Measurements from ENCODE around the gene CHAF1A.

CHAF1A gene

DNA sequence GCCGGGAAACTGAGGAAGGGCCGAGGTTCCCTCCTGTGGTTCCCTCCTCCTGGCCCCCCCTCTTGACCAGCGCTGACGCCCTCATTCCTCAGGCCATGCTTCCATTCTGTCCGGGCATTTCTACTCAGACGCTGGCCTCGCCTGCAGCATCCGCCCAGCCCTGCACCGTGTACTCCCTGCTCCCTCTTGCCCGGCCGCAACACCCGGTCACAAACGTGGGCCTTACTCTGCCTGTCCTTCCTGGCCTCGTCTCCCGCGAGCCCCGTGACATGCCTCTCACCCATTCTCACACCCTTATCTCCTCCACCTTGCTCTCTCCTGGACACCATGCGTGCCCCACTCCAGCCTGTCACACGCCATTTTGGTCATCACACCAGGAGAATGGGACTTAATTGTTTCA, 80.9 kb downstream of the CHAF1A start:
- Histone ChIP-seq H3K9ac (ENCODE audit: low read depth, low read length) (no peak overlapping the region), H3K4me1 (ENCODE audit: insufficient read depth, low read length) (no peaks in the 10 kb centered on the region), H3K4me3 (ENCODE audit: low read length) (no peak overlapping the region), H3K9me3 (ENCODE audit: insufficient read depth, low read depth, low read length) (no peaks in the 10 kb centered on the region), H3K36me3 (ENCODE audit: insufficient read depth, low read depth, low read length) (peaks cover 32% of the 10 kb centered on the region), H3K27ac (ENCODE audit: low read length) (no peak overlapping the region), H3K27me3 (ENCODE audit: insufficient read depth, low read length) (no peaks in the 10 kb centered on the region)

DNA sequence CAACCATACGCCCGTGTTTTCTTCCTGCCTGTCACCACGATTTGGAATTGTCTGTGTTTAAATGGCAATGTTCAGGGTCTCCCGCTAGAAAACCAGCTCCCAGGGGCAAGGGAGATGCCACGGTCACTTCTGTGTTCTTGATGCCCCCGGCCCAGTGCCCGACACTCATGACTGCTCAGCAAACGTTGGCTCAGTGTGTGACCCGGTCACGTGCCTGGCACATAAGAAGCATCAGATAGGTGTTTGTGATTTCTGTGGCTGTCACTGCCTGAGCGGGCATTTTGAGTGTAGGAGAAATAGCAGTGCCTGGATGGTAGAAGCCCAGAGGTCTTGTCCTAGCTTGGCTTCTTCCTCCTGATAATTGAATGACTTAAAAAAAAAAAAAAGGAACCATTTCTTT, 85.1 kb downstream of the CHAF1A start:
- Histone ChIP-seq H3K9ac (ENCODE audit: low read depth, low read length) (no peak overlapping the region), H3K36me3 (ENCODE audit: insufficient read depth, low read depth, low read length) (peaks cover 47% of the 10 kb centered on the region), H3K4me3 (ENCODE audit: low read length) (no peak overlapping the region), H3K4me1 (ENCODE audit: insufficient read depth, low read length) (no peaks in the 10 kb centered on the region), H3K27me3 (ENCODE audit: insufficient read depth, low read length) (no peaks in the 10 kb centered on the region), H3K27ac (ENCODE audit: low read length) (no peak overlapping the region), H3K9me3 (ENCODE audit: insufficient read depth, low read depth, low read length) (no peaks in the 10 kb centered on the region)

DNA sequence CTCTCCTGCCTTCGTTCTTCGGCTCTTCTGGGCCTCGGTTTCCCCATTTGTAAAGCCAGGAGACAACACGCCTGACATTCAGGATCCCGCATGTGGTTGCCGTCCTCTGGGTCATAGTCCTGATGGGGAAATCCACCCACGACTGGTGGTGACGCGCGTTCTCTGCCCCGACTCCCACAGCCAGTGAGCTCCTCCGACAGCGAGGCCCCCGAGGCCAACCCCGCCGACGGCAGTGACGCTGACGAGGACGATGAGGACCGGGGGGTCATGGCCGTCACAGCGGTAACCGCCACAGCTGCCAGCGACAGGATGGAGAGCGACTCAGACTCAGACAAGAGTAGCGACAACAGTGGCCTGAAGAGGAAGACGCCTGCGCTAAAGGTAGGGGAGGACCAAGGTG, 86.1 kb downstream of the CHAF1A start:
- H3K27ac ChIP-seq (ENCODE audit: low read length), result no peak overlapping the region
- no peak overlapping the region for H3K4me3 ChIP-seq (ENCODE audit: low read length)
- no peaks in the 10 kb centered on the region for H3K9me3 ChIP-seq (ENCODE audit: insufficient read depth, low read depth, low read length)
- peaks cover 48% of the 10 kb centered on the region for H3K36me3 ChIP-seq (ENCODE audit: insufficient read depth, low read depth, low read length)
- H3K4me1 ChIP-seq (ENCODE audit: insufficient read depth, low read length), result no peaks in the 10 kb centered on the region
- H3K27me3 ChIP-seq (ENCODE audit: insufficient read depth, low read length), result no peaks in the 10 kb centered on the region
- H3K9ac ChIP-seq (ENCODE audit: low read depth, low read length), result no peak overlapping the region

DNA sequence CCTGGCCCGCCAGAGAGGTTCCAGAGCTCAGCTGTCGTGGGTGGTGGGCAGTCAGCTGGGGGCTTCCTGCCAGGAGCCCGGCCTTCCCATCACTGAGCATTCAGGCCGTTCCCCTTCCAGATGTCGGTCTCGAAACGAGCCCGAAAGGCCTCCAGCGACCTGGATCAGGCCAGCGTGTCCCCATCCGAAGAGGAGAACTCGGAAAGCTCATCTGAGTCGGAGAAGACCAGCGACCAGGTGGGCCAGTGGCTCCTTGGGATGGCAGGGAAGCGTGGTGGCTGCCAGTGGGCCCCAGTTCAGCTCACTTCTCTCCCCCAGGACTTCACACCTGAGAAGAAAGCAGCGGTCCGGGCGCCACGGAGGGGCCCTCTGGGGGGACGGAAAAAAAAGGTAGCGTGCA, 89.0 kb downstream of the CHAF1A start:
- no peak overlapping the region for H3K4me3 ChIP-seq (ENCODE audit: low read length)
- H3K4me1 ChIP-seq (ENCODE audit: insufficient read depth, low read length), result no peaks in the 10 kb centered on the region
- H3K36me3 ChIP-seq (ENCODE audit: insufficient read depth, low read depth, low read length), result peaks cover 68% of the 10 kb centered on the region
- no peak overlapping the region for H3K27ac ChIP-seq (ENCODE audit: low read length)
- no peaks in the 10 kb centered on the region for H3K27me3 ChIP-seq (ENCODE audit: insufficient read depth, low read length)
- H3K9ac ChIP-seq (ENCODE audit: low read depth, low read length), result no peak overlapping the region
- no peaks in the 10 kb centered on the region for H3K9me3 ChIP-seq (ENCODE audit: insufficient read depth, low read depth, low read length)

DNA sequence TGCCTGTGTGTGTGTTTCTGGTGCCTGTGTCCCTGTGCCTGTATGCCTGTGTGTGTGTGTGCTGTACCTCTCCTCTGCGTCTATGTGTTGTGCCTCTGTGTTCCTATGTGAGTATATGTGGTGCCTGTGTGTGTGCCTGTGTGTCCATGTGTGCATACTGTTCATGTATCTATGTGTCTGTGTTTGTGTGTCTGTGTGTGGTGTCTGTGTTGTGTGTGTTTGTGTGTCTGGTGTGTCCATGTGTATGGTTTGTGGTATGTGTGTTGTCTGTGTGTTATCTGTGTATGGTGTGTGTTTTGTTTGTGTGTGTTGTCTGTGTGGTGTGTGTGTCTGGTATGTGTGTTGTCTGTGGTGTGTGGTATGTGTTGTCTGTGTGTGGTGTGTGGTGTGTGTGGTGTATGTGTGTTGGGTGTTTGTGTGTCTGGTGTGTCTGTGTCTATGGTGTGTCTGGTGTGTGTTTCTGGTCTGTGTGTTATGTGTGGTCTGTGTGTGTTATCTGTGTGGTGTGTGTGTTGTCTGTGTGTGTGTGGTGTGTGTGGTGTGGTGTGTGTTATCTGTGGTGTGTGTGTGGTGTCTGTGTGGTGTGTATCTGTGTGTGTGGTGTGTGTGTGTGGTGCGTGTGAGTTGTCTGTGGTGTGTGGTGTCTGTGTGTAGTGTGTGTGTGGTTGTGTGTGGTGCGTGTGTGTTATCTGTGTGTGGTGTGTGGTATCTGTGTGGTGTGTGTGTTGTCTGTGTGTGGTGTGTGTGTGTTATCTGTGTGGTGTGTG, 90.1 kb downstream of the CHAF1A start:
- Histone ChIP-seq H3K4me3 (ENCODE audit: low read length) (no peak overlapping the region), H3K27ac (ENCODE audit: low read length) (no peak overlapping the region), H3K4me1 (ENCODE audit: insufficient read depth, low read length) (no peaks in the 10 kb centered on the region), H3K27me3 (ENCODE audit: insufficient read depth, low read length) (no peaks in the 10 kb centered on the region), H3K9ac (ENCODE audit: low read depth, low read length) (no peak overlapping the region), H3K9me3 (ENCODE audit: insufficient read depth, low read depth, low read length) (no peaks in the 10 kb centered on the region), H3K36me3 (ENCODE audit: insufficient read depth, low read depth, low read length) (peaks cover 74% of the 10 kb centered on the region)
